Ectodermal cell (in vitro differentiated cells): ENCODE results near the gene NLRP9.

Experiments used
- H3K27ac ChIP-seq: 2 replicates; pipeline ENCODE4 v1.7.0; 2013; ENCODE audit warnings: mild to moderate bottlenecking, low read depth, low read length; ENCODE audit not compliant: insufficient read depth, poor library complexity, severe bottlenecking
- H3K27me3 ChIP-seq: 2 replicates; pipeline ENCODE4 v1.7.0; 2013; ENCODE audit warnings: mild to moderate bottlenecking, low read length; ENCODE audit not compliant: insufficient read depth, control insufficient read depth, poor library complexity, severe bottlenecking
- H3K36me3 ChIP-seq: one replicate; pipeline ENCODE4 v1.7.0; 2013; ENCODE audit warnings: low read length; ENCODE audit not compliant: control insufficient read depth, insufficient read depth
- H3K4me1 ChIP-seq: one replicate; pipeline ENCODE4 v1.7.0; 2013; ENCODE audit warnings: low read length; ENCODE audit not compliant: control insufficient read depth, insufficient read depth
- H3K4me3 ChIP-seq: 2 replicates; pipeline ENCODE4 v1.7.0; 2013; ENCODE audit warnings: low read depth, low read length, control low read depth; ENCODE audit not compliant: insufficient read depth
- H3K9me3 ChIP-seq: 2 replicates; pipeline ENCODE4 v1.7.0; 2013; ENCODE audit warnings: mild to moderate bottlenecking, low read length, moderate library complexity; ENCODE audit not compliant: control insufficient read depth
- WGBS, 2 experiments: methylation state at CpG; one replicate each; pipeline ENCODE4 v1.1.7; 2013; ENCODE audit warnings: missing lambda C conversion rate in 2 of 2; 5-methylcytosine and 5-hydroxymethylcytosine counted together

The NLRP9 gene

GRCh38 chr19:55666343-55667005, 71.7 kb downstream of the NLRP9 start:
- H3K36me3 ChIP-seq, result peaks cover 77% of the 10 kb centered on the region
- H3K9me3 ChIP-seq, result no peaks in the 10 kb centered on the region
- H3K27me3 ChIP-seq, result no peaks in the 10 kb centered on the region
- 93 to 95% methylated on average over 12 of the region's 12 CpGs for WGBS, 2 experiments
- H3K4me1 ChIP-seq, result no peaks in the 10 kb centered on the region
- no peak overlapping the region for H3K27ac ChIP-seq
- H3K4me3 ChIP-seq, result no peak overlapping the region

- Histone ChIP-seq H3K4me1 (no peaks in the 10 kb centered on the region), H3K27me3 (no peaks in the 10 kb centered on the region), H3K36me3 (peaks cover 77% of the 10 kb centered on the region), H3K9me3 (no peaks in the 10 kb centered on the region), H3K4me3 (no peak overlapping the region), H3K27ac (no peak overlapping the region)
- 92 to 93% methylated on average over 20 of the region's 20 CpGs for WGBS, 2 experiments
Measured at GRCh38 chr19:55663846-55664536, 74.2 kb downstream of the NLRP9 start.

GRCh38 chr19:55661826-55662225, 76.4 kb downstream of the NLRP9 start:
- WGBS, 2 experiments, result 90 to 91% methylated on average over 7 of the region's 7 CpGs
- Histone ChIP-seq H3K9me3 (no peaks in the 10 kb centered on the region), H3K4me1 (peaks cover 8% of the 10 kb centered on the region), H3K27ac (no peak overlapping the region), H3K4me3 (no peak overlapping the region), H3K27me3 (no peaks in the 10 kb centered on the region), H3K36me3 (peaks cover 56% of the 10 kb centered on the region)

- no peaks in the 10 kb centered on the region for H3K9me3 ChIP-seq
- H3K27me3 ChIP-seq, result no peaks in the 10 kb centered on the region
- H3K36me3 ChIP-seq, result peaks cover 47% of the 10 kb centered on the region
- no peak overlapping the region for H3K4me3 ChIP-seq
- whole genome bisulfite sequencing, 2 experiments, result 94 to 95% methylated on average over 16 of the region's 16 CpGs
- H3K27ac ChIP-seq, result no peak overlapping the region
- H3K4me1 ChIP-seq, result peaks cover 14% of the 10 kb centered on the region
Measured at GRCh38 chr19:55660991-55661390, 77.2 kb downstream of the NLRP9 start.

GRCh38 chr19:55660404-55660803, 77.8 kb downstream of the NLRP9 start:
- H3K27ac ChIP-seq, result no peak overlapping the region
- 95 to 97% methylated on average over 9 to 12 of the region's 12 CpGs for WGBS, 2 experiments
- H3K36me3 ChIP-seq, result peaks cover 45% of the 10 kb centered on the region
- no peaks in the 10 kb centered on the region for H3K9me3 ChIP-seq
- H3K4me1 ChIP-seq, result peaks cover 14% of the 10 kb centered on the region
- no peak overlapping the region for H3K4me3 ChIP-seq
- no peaks in the 10 kb centered on the region for H3K27me3 ChIP-seq

GRCh38 chr19:55659822-55660221, 78.4 kb downstream of the NLRP9 start:
- no peak overlapping the region for H3K4me3 ChIP-seq
- WGBS, 2 experiments, result 90 to 93% methylated on average over 6 to 8 of the region's 9 CpGs
- H3K4me1 ChIP-seq, result peaks cover 14% of the 10 kb centered on the region
- no peak overlapping the region for H3K27ac ChIP-seq
- no peaks in the 10 kb centered on the region for H3K27me3 ChIP-seq
- peaks cover 42% of the 10 kb centered on the region for H3K36me3 ChIP-seq
- H3K9me3 ChIP-seq, result no peaks in the 10 kb centered on the region

- H3K4me3 ChIP-seq, result no peak overlapping the region
- H3K27ac ChIP-seq, result no peak overlapping the region
- no peaks in the 10 kb centered on the region for H3K27me3 ChIP-seq
- peaks cover 14% of the 10 kb centered on the region for H3K4me1 ChIP-seq
- 96% methylated on average over 37 of the region's 37 CpGs for WGBS, 2 experiments
- H3K36me3 ChIP-seq, result peaks cover 35% of the 10 kb centered on the region
- no peaks in the 10 kb centered on the region for H3K9me3 ChIP-seq
Measured at GRCh38 chr19:55658846-55659459, 79.2 kb downstream of the NLRP9 start.
